CD4-positive, alpha-beta T cell treated with Interferon gamma for 1 hour (primary cell): ENCODE results near the gene SERPING1.

ENCODE experiments used
- DNase-seq: peaks from one replicate; pipeline ENCODE4 v3.0.0-alpha.2; 2020

SERPING1 gene

DNA sequence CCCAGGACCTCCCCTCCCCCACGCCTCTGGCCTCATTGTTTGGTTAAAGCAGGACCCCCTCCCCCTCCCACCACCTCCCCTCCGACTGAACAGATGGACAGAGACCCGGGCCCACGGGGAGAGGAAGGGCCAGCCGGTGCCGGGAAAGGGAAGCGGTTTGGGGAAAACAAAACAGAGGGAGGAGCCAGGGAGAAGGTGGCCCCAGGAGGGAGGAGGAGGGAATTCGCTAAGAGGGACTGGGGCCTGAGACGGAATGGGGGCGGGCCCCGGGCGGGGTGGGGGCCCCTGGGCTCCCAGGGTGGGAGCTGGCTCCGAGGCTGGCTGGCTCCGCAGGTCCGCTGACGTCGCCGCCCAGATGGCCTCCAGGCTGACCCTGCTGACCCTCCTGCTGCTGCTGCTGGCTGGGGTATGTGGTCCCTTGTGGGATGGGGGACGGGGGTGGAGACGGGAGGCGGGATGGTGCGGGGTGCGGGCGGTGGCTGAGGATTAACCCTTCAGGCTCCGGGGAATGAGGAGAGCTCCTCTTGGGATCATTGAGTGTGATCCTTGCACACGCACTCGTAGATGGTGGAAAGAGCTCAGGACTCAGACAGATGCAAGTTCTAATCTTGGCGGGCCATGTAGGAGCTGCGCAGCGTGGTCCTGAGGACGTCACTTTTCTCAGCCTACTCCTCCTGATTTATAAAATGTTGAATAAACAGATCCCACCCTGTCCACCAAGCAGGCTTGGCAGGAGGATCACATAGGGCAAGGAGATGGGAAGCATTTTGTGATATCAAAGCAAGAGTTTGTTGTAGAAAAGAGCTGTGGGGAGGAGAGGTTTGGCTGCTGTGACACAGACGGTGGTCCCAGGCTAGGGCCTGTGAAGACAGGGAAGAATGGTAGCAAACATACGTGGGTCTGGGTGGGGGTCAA is 688 bp downstream of the SERPING1 start:
- DNase-seq: peak; percentile 29

DNA sequence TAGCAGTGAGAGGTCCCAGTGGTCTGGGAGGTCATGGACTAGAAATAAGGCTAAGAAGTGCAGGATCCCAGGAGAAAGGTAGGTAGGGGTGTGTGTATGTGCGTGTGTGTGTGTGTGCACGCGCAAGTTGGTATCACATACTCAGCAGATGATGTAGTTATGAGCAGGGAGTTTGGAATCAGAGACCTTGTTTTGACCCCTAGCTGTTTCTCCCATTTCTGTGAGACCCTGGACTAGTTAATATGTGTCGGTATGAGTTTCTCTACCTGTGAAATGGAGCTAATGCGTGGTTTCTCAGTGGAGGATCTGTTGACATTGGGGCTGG is 1.3 kb downstream of the SERPING1 start:
- no peak for DNase-seq

DNA sequence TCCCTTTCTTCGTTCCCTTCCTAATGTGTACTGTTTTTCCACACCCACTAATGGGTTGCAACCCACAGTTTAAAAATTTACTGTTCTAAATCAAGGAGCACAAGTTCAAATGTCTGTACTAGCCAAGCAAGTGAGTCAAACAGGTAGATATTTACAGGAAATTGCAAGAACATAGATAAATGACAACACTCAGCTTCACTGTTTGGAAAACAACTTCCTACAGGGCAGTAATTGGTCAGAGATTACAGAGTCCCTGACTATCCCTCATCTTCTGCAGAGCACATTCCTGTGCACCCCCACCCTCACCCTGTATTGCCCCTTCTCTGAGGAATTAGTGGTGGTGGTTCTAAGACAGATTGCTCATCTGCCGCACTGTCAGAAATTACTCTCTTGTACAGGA is 1.9 kb downstream of the SERPING1 start:
- DNase-seq: no peak

DNA sequence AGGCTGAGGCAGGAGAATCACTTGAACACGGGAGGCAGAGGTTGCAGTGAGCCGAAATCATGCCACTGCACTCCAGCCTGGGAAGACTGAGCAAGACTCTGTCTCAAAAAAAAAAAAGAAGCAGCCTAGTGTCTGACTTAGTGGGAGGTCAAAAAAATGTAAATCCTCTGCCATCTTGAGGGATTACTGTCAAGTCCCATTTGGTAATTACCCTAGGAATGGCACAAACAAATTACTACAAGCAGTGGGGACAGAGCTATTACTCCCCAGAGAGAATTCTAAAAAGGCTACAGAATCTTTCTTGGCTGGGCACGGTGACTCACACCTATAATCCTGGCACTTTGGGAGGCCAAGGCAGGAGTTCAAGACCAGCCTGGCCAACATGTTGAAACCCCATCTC is 3.8 kb downstream of the SERPING1 start:
- no peak for DNase-seq

DNA sequence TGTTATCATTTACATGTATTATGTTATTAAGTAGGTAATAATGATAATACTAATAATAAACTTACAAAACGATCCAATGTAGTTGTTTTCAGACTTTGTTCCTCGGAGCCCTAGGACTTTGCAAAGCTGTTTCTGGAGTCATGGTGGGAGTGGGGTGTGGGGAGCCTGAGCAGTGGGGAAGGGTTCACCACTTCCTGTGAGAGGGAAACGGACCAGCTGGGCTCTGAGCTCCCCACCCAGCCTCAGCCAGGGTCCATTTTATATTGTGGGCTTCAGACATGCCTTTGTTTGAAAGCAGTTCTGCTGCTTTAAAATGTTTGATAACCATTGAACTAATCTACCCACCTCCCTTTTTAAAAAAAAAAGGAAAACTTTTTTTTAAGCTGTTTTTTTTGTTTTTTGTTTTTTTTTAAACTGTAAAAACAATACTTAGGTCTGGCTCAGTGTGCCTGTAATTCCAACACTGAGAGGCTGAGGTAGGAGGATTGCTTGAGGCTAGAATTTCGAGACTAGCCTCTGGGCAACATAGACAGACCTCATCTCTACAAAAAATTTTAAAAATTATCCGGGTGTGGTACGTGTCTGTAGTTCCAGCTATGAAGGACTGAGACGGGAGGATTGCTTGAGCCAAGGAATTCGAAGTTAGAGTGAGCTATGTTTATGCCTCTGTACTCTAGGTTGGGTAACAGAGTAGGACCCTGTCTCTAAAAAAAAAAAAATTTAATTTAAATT is 7.0 kb downstream of the SERPING1 start:
- no peak for DNase-seq

DNA sequence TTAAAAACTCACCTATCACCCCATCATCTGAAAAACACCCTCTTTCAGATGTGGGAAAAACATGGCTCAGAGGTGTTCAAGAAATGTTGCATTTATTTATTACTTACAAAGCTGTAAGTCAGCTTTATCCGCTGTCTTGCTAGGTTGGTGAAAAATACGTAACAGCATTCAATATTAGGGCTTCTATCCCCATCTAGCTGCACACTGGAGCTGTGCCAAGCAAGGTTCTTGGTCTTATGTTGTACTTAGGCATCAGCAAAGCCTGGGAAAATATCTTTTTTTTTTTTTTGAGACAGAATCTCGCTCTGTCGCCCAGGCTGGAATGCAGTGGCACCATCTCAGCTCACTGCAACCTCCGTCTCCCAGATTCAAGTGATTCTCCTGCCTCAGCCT is 7.5 kb downstream of the SERPING1 start:
- no peak for DNase-seq

DNA sequence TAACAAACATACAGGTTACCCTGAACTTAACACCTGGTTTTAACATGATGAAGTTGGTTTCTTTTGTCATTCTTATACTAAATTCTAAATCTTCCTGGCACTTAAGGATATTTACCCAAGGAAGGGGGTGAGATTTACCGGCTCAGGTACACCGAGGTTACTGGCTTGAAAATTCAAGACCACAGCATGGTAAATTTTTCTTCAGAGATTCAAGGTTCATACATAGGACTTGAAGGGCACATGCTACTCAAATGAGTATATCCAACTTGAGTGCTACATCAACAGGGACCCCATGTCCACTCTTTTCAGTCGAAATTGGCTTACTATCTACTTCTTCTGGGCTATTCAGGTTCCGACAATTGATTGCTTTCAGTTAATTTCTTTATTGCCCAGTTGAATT is 12.7 kb downstream of the SERPING1 start:
- DNase-seq: no peak

DNA sequence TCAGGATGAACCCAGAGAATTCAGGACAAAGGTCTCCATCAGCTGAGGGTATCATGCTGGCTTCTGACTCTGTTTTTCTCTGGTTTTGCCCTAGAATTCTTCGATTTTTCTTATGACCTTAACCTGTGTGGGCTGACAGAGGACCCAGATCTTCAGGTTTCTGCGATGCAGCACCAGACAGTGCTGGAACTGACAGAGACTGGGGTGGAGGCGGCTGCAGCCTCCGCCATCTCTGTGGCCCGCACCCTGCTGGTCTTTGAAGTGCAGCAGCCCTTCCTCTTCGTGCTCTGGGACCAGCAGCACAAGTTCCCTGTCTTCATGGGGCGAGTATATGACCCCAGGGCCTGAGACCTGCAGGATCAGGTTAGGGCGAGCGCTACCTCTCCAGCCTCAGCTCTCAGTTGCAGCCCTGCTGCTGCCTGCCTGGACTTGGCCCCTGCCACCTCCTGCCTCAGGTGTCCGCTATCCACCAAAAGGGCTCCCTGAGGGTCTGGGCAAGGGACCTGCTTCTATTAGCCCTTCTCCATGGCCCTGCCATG is 16.8 kb downstream of the SERPING1 start:
- no peak for DNase-seq

DNA sequence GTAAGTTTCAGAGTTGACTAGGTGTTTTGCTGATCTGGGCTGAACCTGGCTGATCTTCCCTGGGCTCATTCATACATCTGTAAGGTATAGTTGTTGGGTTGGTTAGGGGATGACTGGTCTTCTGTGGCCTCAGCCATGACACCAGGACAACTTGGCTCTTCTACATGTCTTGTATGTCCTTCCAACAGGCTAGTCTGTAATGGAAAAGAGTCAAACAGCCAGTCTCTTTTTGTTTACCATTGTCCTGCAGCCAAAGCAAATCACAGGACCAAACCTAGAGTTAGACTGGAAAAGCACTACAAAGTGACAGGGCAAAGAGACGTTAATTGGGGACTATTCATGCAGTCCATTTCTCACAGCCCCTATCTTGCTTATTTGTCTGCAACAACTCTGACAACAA is 17.8 kb downstream of the SERPING1 start:
- no peak for DNase-seq

DNA sequence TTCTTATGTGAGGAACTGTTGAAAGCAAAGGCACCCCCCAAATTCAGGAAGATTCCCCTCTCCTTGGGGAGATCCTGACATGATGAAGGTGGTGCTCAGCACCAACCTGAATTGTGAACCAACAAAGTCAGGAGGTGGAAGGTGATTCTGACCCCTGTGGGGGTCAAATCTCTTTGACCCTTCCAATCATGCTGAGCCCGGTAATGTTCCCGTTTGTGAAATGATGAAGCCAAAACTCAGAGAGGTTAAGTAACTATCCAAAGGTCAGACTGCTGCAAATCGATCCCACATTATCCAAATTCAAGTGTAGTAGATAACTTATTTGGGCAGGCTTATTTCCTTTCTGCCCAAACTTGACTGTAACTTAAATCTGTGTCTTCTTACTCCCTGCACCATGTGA is 19.1 kb downstream of the SERPING1 start:
- no peak for DNase-seq

DNA sequence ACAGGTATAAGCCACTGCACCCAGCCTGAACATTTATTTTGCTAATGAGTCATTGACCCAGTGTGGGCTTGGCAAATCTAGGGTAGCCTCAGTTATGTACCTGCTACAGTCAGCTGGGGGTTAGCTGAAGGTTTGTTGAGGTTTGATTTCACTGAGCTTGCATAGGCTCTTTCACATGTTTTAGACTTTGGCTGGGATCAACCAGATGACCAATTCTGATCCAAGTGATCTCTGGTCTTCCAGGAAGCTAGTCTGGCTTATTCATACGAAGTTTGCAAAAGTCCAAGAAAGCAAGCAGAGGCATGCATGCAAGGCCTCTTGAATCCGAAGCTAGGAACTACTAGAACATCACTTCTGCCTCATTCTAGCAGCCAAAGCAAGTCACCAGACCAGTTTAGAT is 21.0 kb downstream of the SERPING1 start:
- no peak for DNase-seq

DNA sequence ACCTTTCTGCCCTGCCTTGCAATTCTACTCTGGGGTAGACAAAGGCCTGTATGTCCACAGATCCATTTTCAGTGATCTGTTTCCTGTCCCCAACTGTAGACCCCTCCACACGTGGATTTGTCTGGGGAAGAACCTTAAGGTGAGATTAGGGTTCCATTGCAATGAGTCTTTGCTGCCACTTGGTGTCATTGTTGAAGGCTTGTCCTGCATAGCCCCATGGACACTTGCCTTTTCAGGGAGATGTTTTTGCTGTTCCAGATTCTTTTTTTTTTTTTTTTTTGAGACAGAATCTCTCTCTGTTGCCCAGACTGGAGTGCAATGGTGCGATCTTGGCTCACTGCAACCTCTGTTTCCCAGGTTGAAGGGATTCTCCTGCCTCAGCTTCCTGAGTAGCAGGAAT is 21.8 kb downstream of the SERPING1 start:
- DNase-seq: no peak

DNA sequence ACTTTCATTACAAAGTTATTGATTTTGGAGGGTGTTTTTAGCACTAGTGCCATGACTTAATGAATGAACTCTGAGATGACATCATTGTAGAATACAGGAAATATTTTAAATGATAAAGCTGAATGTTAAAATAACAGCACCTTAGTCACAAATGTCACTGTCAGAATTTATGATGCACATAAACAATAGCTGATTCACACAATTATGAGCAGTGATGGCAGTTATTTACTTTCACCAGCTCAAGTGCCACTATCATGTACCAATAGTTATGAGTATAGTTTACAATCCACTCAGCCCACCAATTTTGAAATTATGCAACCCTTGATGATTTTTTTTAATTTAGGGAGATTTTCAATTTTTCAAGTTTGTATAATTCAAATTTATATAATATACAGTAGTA is 23.0 kb downstream of the SERPING1 start:
- no peak for DNase-seq

DNA sequence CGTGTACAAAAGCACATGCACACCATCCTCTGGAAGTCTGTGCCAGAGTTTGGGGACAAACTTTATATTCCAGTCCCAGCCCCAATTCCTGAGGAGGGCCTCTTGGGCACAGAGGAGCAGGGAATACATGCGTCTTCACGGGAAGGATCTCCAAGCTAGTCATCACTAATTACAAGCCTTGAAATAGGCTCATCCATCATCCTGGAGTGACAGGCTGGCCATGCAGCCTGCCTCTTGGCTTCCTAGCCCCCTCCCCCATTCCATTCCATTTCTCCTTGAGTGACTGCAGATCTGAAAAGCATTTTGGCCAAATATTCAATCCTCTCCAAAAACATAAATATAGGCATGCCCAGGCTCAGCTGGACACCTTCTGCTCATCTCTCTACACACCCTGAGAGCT is 24.8 kb downstream of the SERPING1 start:
- no peak for DNase-seq

DNA sequence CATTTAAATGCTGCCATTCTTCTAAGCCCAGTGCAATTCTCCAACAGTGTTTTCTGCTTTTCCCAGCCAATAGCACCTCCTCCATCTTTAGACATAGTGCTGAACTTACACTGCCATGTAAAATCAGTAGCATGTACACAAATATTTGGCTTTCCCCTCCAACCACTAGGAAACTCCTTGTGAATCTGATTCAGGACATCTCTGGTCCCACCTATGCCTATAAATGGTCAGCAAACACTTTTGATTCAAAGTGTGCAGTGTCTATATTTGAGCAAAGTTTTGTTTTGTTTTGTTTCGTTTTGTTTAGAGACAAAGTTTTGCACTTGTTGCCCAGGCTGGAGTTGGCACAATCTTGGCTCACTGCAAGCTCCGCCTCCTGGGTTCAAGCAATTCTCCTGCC is 27.4 kb downstream of the SERPING1 start:
- no peak for DNase-seq

DNA sequence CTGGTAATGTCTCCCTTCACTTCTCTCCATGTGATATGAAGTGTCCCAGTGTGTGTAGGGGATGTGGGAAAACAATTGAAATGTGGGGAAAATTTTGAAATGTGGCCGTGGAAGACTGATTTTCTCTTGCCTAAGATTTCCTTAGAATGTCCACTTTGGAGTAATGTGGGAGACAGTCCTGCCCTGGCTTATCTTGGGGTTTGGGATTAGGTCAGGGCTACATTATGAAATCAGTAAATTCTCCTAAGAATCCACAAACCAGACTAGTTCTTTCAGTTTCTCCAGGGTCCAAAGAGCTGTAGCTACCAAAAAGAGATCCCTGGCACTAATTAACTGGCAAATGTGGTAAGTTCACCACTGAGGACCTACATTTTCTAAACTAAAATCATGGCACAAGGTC is 29.4 kb downstream of the SERPING1 start:
- no peak for DNase-seq

DNA sequence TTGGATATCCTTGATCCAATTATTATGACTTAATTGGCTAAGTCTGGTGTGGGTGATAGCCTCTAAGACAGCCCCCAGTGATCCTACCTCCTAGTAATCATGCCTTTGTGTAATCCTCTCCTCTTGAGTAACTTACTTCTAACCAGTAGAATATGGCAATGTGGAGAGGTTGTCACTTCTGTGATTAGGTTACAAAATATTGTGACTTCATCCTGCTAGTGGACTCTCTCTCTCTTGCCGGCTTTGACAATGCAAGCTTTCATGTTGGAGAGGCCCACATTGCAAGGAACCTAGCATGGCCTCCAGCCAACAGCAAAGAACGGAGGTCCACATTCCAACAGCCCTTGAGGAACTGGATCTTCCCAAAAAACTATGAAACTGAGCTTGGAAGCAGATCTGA is 32.7 kb downstream of the SERPING1 start:
- DNase-seq: no peak

DNA sequence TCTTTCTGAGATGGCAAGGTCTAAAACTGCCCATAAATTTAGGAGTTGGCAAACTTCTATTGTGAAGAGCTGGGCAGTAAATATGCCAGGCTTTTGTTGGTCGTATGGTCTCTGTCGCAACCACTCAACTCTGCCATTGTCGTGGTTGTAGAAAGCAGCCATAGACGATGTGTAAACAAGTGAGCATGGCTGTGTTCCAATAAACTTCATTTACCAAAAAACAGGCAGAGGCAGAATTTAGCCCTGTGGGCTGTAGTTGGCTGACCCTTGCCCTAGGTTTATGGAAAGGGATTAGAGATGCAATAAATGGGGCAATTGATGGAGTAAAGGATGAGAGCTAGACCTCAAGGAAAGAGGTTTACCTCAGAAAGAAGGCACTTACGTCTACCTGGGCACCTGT is 34.6 kb downstream of the SERPING1 start:
- DNase-seq: no peak

DNA sequence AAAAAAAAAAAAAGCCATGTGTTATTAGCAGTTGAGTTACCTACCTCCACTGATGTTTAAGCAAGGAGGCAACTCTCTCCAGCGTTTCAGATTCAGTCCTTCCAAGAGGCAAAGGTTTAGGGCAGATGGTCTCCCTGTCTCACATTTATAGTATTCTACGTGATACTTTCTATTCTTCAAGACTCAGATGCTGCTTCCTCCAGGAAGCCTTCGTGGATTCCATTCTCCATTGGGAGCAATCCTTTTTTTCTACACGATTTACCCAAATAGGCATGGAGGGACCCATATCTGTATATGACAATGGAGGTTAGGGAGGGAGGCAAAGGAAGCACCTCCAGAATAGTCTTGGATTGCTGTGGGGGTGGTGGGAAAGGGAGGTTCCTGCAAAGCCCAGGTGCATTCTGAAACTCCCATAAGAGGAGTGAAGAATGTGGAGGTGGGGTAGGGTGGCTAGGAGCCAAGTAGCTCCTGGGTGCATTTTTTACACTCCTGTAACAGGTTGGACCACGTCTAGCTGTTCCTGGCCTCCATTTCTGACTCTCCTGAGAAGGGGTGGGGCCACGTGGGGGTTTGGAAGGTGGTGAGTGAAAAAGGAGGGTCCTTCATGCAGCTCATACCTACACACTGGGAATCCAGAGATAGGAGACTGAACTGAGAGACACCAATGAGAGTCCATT is 36.0 kb downstream of the SERPING1 start:
- no peak for DNase-seq

DNA sequence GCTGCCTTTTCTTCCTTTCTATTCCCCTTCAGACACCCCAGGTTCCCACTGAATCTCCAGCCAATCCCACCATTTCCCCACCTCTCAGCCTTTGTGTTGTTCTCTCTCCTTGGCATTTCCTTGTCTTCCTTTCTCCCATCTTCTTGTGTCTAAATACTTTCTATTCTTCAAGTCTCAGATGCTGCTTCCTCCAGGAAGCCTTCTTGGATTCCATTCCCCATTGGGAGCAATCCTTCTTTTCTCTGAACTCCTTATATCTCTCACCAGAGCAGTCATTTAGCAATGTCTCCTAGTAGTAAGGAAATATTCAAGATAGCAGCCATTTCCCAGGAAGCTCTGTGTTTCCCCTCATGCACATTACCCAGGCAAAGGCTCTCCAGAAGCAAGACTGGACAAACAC is 36.8 kb downstream of the SERPING1 start:
- no peak for DNase-seq

DNA sequence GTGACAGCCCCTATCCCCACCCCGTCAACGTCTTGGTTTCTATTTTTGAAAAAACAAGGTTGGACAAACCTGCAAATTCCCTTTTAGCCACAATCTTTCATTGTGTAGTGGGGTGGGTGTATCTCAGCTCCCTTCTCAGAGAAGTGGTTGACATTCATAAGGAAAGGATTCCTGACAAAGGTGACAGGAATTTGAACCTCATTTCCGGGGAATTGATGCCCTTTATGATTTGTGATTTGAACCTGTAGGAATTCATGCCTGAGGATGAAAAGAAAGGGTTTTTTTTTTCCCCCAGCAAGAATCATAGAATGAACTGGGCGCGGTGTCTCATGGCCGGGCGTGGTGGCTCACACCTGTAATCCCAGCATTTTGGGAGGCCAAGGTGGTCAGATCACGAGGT is 37.8 kb downstream of the SERPING1 start:
- DNase-seq: no peak

DNA sequence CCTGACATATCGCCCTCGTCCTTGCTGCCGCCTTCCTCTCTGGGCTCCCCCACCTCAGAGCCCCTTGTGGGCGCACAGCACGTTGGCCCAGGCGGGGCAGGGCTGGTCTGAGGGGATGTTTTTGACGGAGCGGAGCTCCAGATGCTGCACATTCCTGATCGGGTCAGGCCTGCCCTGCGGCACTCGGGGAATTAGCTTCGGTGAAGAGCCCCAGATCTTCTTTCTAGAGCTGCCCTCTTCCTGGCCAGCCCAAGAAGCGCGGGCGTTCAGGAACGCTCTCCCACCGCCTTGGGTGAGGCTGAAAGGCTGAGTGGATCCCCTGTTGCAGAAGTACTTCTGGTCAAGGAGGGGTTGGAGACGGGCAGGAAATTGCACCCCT is 40.1 kb downstream of the SERPING1 start:
- DNase-seq: no peak

DNA sequence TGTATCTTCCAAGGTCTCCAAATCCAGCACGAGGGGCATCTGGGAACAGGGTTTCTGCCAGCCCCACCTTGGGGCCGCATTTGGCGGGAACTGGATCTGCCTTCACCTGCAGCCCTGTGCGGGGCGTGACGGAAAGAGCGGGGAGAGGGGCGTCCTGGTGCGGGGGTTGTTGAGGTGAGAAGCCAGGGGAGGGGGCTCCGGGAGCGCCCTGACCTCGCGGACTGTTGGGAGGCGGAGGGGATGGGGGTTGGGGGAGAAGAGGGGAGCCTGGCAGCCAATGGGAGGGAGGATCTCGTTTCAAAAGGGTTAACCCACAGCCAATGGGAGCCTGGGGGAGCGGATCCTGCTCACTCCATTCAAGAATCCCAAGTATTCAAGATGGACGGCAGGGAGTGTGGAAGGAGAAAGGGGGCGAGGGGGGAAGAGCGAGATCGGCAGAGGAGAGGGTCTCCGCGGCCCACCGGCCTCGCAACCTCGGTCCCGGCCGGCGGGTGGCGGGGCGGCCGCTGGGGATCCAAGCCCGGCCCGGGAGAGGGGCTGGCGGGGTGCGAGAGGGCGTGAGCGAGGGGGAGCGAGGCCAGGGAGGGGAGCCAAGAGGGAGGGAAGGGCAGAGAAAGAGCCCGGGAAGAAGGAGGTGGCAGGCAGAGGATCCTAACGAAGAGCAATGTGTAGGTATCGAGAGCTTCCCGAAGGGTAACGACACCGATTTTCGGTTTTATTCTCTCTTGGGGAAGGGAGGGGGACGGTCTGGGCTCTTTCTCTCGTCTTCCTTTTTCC is 40.7 kb downstream of the SERPING1 start:
- no peak for DNase-seq
